H9 (cell line): ENCODE data around the gene ISOC1. TPM values are rescaled to one million over a fixed set of nuclear protein-coding genes. Genes with fewer than 3 reads are reported as not detected.

Experiments
- DNase-seq: peaks from one replicate; pipeline ENCODE4 v3.0.0-alpha.2; 2017
- H2AFZ ChIP-seq: one replicate; pipeline ENCODE4 v1.6.1; 2013; ENCODE audit warnings: mild to moderate bottlenecking, low read length, control low read depth, moderate library complexity
- H2AK5ac ChIP-seq: 2 replicates; pipeline ENCODE4 v1.6.1; 2013; ENCODE audit warnings: low read length, control low read depth, mixed read lengths; ENCODE audit not compliant: insufficient read length
- H2BK120ac ChIP-seq: one replicate; pipeline ENCODE4 v1.6.1; 2013; ENCODE audit warnings: low read depth, mild to moderate bottlenecking, low read length, control low read depth, inconsistent platforms; ENCODE audit not compliant: poor library complexity, severe bottlenecking
- H2BK12ac ChIP-seq: 2 replicates; pipeline ENCODE4 v1.6.1; 2013; ENCODE audit warnings: low read length, control low read depth, mixed read lengths, low read depth; ENCODE audit not compliant: insufficient read length
- H2BK15ac ChIP-seq: 2 replicates; pipeline ENCODE4 v1.6.1; 2013; ENCODE audit warnings: low read depth, low read length, control low read depth
- H2BK20ac ChIP-seq: one replicate; pipeline ENCODE4 v1.6.1; 2013; ENCODE audit warnings: low read depth, mild to moderate bottlenecking, low read length, control low read depth, inconsistent platforms; ENCODE audit not compliant: poor library complexity, severe bottlenecking
- H2BK5ac ChIP-seq: 2 replicates; pipeline ENCODE4 v1.6.1; 2013; ENCODE audit warnings: low read length, control low read depth, mixed read lengths; ENCODE audit not compliant: insufficient read length
- H3K14ac ChIP-seq: 2 replicates; pipeline ENCODE4 v1.6.1; 2013; ENCODE audit warnings: low read length, control low read depth; ENCODE audit not compliant: insufficient read depth
- H3K18ac ChIP-seq: 2 replicates; pipeline ENCODE4 v1.6.1; 2013; ENCODE audit warnings: low read depth, mild to moderate bottlenecking, mixed read lengths, low read length, control low read depth; ENCODE audit not compliant: insufficient read length
- H3K23ac ChIP-seq: 2 replicates; pipeline ENCODE4 v1.6.1; 2013; ENCODE audit warnings: low read length, control low read depth, mixed read lengths, low read depth; ENCODE audit not compliant: insufficient read length
- H3K23me2 ChIP-seq: 2 replicates; pipeline ENCODE4 v1.6.1; 2013; ENCODE audit warnings: low read depth, mild to moderate bottlenecking, mixed read lengths, low read length, control low read depth; ENCODE audit not compliant: insufficient read length, poor library complexity, severe bottlenecking
- H3K27ac ChIP-seq: 2 replicates; pipeline ENCODE4 v1.5.1; 2013; ENCODE audit warnings: low read length, control low read depth, mixed read lengths, low read depth; ENCODE audit not compliant: insufficient read length
- H3K27me3 ChIP-seq: 2 replicates; pipeline ENCODE4 v1.6.1; 2013; ENCODE audit warnings: low read length, control low read depth, inconsistent platforms; ENCODE audit not compliant: insufficient read depth
- H3K4ac ChIP-seq: 2 replicates; pipeline ENCODE4 v1.6.1; 2013; ENCODE audit warnings: low read depth, mild to moderate bottlenecking, control low read depth, inconsistent platforms, low read length, moderate library complexity
- H3K4me1 ChIP-seq: 2 replicates; pipeline ENCODE4 v1.6.1; 2013; ENCODE audit warnings: low read length, control low read depth, inconsistent platforms; ENCODE audit not compliant: insufficient read depth
- H3K4me2 ChIP-seq: 2 replicates; pipeline ENCODE4 v1.6.1; 2013; ENCODE audit warnings: low read length, control low read depth, mixed read lengths; ENCODE audit not compliant: insufficient read length, insufficient read depth
- H3K56ac ChIP-seq: 2 replicates; pipeline ENCODE4 v1.6.1; 2013; ENCODE audit warnings: low read depth, mild to moderate bottlenecking, mixed read lengths, low read length, control low read depth; ENCODE audit not compliant: insufficient read length
- H3K79me1 ChIP-seq: 2 replicates; pipeline ENCODE4 v1.6.1; 2013; ENCODE audit warnings: low read depth, mild to moderate bottlenecking, moderate library complexity, low read length, control low read depth, inconsistent platforms; ENCODE audit not compliant: insufficient read depth, poor library complexity, severe bottlenecking
- H3K79me2 ChIP-seq: 2 replicates; pipeline ENCODE4 v1.6.1; 2013; ENCODE audit warnings: low read length, control low read depth, inconsistent platforms; ENCODE audit not compliant: insufficient read depth
- H3K9ac ChIP-seq: 2 replicates; pipeline ENCODE4 v1.6.1; 2013; ENCODE audit warnings: low read length, control low read depth, mixed read lengths; ENCODE audit not compliant: insufficient read length; ENCODE audit errors: extremely low read depth
- H3K9me3 ChIP-seq: one replicate; pipeline ENCODE4 v1.6.1; 2013; ENCODE audit warnings: low read depth, low read length, inconsistent platforms; ENCODE audit not compliant: control insufficient read depth
- H3T11ph ChIP-seq: one replicate; pipeline ENCODE4 v1.6.1; 2013; ENCODE audit warnings: mild to moderate bottlenecking, low read length, control low read depth, inconsistent platforms
- H4K20me1 ChIP-seq: one replicate; pipeline ENCODE4 v1.6.1; 2013; ENCODE audit not compliant: control insufficient read depth, insufficient read length, insufficient read depth
- H4K5ac ChIP-seq: 2 replicates; pipeline ENCODE4 v1.6.1; 2013; ENCODE audit warnings: low read depth, mild to moderate bottlenecking, mixed read lengths, low read length, control low read depth; ENCODE audit not compliant: insufficient read length
- H4K8ac ChIP-seq: replicated peaks from 2 replicates; pipeline ENCODE4 v1.6.1; 2013; ENCODE audit warnings: low read length, control low read depth, mixed read lengths, low read depth; ENCODE audit not compliant: insufficient read length
- H4K91ac ChIP-seq: 2 replicates; pipeline ENCODE4 v1.6.1; 2013; ENCODE audit warnings: low read depth, mild to moderate bottlenecking, moderate library complexity, mixed read lengths, low read length, control low read depth; ENCODE audit not compliant: insufficient read length
- H3K27ac Mint-ChIP-seq, 3 experiments: 2 replicates in 2 of 3; 3 replicates in 1 of 3; pipeline ENCODE4 v1.8.0; 2020 to 2021; ENCODE audit warnings: mixed read lengths in 3 of 3, mild to moderate bottlenecking in 1 of 3, moderate library complexity in 1 of 3
- H3K27me3 Mint-ChIP-seq: 2 replicates; pipeline ENCODE4 v1.8.0; 2021; ENCODE audit warnings: low read depth, mild to moderate bottlenecking, moderate library complexity, mixed read lengths
- H3K36me3 Mint-ChIP-seq, 3 experiments: 2 replicates in 2 of 3; 3 replicates in 1 of 3; pipeline ENCODE4 v1.8.0; 2020 to 2021; ENCODE audit warnings: low read depth in 3 of 3, mixed read lengths in 3 of 3; ENCODE audit not compliant: insufficient read depth in 1 of 3
- H3K4me1 Mint-ChIP-seq, 2 experiments: 2 replicates each; pipeline ENCODE4 v1.8.0; 2020; ENCODE audit warnings: mixed read lengths in 2 of 2
- H3K4me3 Mint-ChIP-seq, 2 experiments: 2 replicates in 1 of 2; 3 replicates in 1 of 2; pipeline ENCODE4 v1.8.0; 2020 to 2021; ENCODE audit warnings: mild to moderate bottlenecking in 2 of 2, mixed read lengths in 2 of 2, moderate library complexity in 1 of 2
- H3K9me3 Mint-ChIP-seq, 2 experiments: 2 replicates in 1 of 2; 3 replicates in 1 of 2; pipeline ENCODE4 v1.8.0; 2020; ENCODE audit warnings: mild to moderate bottlenecking in 2 of 2, mixed read lengths in 2 of 2, moderate library complexity in 1 of 2
- WGBS: extraction: QIAGEN DNeasy Blood & Tissue Kit; methylation state at CpG from one replicate; pipeline ENCODE4 v1.1.7; 2013; ENCODE audit warnings: missing lambda C conversion rate, low lambda C conversion rate, mixed read lengths; ENCODE audit not compliant: insufficient read length; ENCODE audit errors: extremely low coverage; 5-methylcytosine and 5-hydroxymethylcytosine counted together
- total RNA-seq: library from RNA; stranded (reverse); gene quantifications from 2 replicates; pipeline ENCODE4 v1.2.1, GENCODE V29; 2021
- TF ChIP-seq, protein P1 (sequence below): fragments of 200-600 bp; sonication (generic); conservative IDR thresholded peaks from 3 replicates; pipeline ENCODE4 v1.8.0; 2021; ENCODE audit warnings: antibody characterized with exemption, mild to moderate bottlenecking

The ISOC1 gene
- total RNA-seq, 1 experiment from 2014 or later, result 23.0 TPM

DNA sequence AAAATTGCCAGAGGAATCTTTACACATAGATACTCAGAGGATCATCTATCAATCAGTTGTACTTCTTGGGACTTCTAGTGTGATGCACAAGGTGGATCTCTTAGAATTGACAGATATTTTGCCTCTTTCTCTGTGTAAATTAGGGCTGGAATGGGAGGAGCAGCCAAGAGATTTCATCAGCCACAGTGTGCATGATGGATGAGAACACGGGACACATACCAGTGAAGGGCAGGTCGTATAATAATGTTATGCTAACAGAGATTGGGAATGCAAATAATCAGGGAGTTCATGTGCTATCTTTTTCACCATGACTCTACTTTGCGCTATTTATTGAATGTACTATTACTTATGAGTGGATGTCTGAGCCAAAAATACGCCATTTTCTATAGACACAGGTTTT lies 43.3 kb upstream of the ISOC1 start:
- no peak overlapping the region for H3K27ac ChIP-seq
- no peaks in the 10 kb centered on the region for H4K20me1 ChIP-seq
- no peak overlapping the region for H3K18ac ChIP-seq
- Mint-ChIP-seq H3K36me3 (no peaks in the 10 kb centered on the region), H3K4me1 (no peaks in the 10 kb centered on the region), H3K4me3 (no peak overlapping the region), H3K27ac (no peak overlapping the region), H3K9me3 (no peaks in the 10 kb centered on the region), H3K27me3 (no peaks in the 10 kb centered on the region; the same call in 1 of the 2 replicates)
- no peaks in the 10 kb centered on the region for H3K27me3 ChIP-seq
- no peak overlapping the region for H2BK120ac ChIP-seq
- no peak overlapping the region for H3K23ac ChIP-seq
- DNase-seq, result no peak
- no peak overlapping the region for H2AFZ ChIP-seq
- no peaks in the 10 kb centered on the region for H3K79me1 ChIP-seq
- no peaks in the 10 kb centered on the region for H3K4me1 ChIP-seq
- H3K9ac ChIP-seq, result no peak overlapping the region
- no peak overlapping the region for H2AK5ac ChIP-seq
- H3K4me2 ChIP-seq, result no peak overlapping the region
- no peak overlapping the region for H2BK12ac ChIP-seq
- no CpG with 5 or more reads among the region's 4 CpGs for WGBS
- no peaks in the 10 kb centered on the region for H3K9me3 ChIP-seq
- H4K8ac ChIP-seq, result no peak overlapping the region
- no peak overlapping the region for H3K56ac ChIP-seq
- TF ChIP-seq, protein P1, sequence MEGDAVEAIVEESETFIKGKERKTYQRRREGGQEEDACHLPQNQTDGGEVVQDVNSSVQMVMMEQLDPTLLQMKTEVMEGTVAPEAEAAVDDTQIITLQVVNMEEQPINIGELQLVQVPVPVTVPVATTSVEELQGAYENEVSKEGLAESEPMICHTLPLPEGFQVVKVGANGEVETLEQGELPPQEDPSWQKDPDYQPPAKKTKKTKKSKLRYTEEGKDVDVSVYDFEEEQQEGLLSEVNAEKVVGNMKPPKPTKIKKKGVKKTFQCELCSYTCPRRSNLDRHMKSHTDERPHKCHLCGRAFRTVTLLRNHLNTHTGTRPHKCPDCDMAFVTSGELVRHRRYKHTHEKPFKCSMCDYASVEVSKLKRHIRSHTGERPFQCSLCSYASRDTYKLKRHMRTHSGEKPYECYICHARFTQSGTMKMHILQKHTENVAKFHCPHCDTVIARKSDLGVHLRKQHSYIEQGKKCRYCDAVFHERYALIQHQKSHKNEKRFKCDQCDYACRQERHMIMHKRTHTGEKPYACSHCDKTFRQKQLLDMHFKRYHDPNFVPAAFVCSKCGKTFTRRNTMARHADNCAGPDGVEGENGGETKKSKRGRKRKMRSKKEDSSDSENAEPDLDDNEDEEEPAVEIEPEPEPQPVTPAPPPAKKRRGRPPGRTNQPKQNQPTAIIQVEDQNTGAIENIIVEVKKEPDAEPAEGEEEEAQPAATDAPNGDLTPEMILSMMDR, result no peak
- H3K23me2 ChIP-seq, result no peaks in the 10 kb centered on the region
- H4K5ac ChIP-seq, result no peak overlapping the region
- no peak overlapping the region for H4K91ac ChIP-seq
- no peak overlapping the region for H2BK5ac ChIP-seq
- H3K14ac ChIP-seq, result no peak overlapping the region
- H3K4ac ChIP-seq, result no peak overlapping the region
- H3K79me2 ChIP-seq, result no peaks in the 10 kb centered on the region
- H3T11ph ChIP-seq, result no peak overlapping the region
- no peak overlapping the region for H2BK20ac ChIP-seq
- H2BK15ac ChIP-seq, result no peak overlapping the region
